ENCODE measurements around the gene SORL1. TPM values are rescaled to one million over a fixed set of nuclear protein-coding genes. Genes with fewer than 3 reads are reported as not detected.
A peak's percentile ranks its signal among the peaks of the same experiment; 100 is the strongest.

Gene SORL1
- total and polyA plus RNA-seq, 7 donors: 3.2 to 19.8 (median 12.2) TPM

DNA sequence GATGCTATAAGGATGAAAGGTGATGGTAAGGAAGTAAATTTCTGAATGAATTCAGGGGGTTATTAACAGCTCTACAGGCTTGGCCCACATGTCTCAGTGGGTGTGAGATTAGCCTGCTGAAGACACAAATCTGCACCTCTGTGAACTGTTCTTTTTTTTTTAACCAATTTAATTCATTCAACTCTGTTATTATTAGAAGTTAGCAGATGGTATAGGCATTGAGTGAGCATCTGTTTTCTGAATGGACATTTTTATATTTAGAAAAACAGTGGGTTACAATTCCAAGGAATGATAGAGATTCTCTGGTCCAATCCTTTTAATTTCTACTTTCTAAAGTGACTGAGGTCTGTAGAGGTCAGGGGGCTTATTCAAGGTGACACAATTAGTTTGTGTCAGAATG is 122.7 kb downstream of the SORL1 start:
- H3K36me3 ChIP-seq: peaks cover 0 to 26% (median 0%) of the 10 kb centered on the region in 4 donors
- peak overlapping the region in 1 of 4 donors; percentile 12 for H3K27ac ChIP-seq
- H3K9me3 ChIP-seq: no peaks in the 10 kb centered on the region
- H3K4me3 ChIP-seq: no peak overlapping the region
- intact Hi-C loops (cut with DNase I): no loop called here
- no peaks in the 10 kb centered on the region for H3K27me3 ChIP-seq
- DNase-seq: no peak
- peaks cover 0 to 6% (median 0%) of the 10 kb centered on the region in 4 donors for H3K4me1 ChIP-seq
- TF ChIP-seq EP300 (IDR thresholded peaks at IDR 0.05) (no peak), POLR2AphosphoS5 (IDR thresholded peaks at IDR 0.05) (no peak), POLR2A (IDR thresholded peaks at IDR 0.05) (no peak)
- TF ChIP-seq, protein P1, sequence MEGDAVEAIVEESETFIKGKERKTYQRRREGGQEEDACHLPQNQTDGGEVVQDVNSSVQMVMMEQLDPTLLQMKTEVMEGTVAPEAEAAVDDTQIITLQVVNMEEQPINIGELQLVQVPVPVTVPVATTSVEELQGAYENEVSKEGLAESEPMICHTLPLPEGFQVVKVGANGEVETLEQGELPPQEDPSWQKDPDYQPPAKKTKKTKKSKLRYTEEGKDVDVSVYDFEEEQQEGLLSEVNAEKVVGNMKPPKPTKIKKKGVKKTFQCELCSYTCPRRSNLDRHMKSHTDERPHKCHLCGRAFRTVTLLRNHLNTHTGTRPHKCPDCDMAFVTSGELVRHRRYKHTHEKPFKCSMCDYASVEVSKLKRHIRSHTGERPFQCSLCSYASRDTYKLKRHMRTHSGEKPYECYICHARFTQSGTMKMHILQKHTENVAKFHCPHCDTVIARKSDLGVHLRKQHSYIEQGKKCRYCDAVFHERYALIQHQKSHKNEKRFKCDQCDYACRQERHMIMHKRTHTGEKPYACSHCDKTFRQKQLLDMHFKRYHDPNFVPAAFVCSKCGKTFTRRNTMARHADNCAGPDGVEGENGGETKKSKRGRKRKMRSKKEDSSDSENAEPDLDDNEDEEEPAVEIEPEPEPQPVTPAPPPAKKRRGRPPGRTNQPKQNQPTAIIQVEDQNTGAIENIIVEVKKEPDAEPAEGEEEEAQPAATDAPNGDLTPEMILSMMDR (IDR thresholded peaks at IDR 0.05): no peak

DNA sequence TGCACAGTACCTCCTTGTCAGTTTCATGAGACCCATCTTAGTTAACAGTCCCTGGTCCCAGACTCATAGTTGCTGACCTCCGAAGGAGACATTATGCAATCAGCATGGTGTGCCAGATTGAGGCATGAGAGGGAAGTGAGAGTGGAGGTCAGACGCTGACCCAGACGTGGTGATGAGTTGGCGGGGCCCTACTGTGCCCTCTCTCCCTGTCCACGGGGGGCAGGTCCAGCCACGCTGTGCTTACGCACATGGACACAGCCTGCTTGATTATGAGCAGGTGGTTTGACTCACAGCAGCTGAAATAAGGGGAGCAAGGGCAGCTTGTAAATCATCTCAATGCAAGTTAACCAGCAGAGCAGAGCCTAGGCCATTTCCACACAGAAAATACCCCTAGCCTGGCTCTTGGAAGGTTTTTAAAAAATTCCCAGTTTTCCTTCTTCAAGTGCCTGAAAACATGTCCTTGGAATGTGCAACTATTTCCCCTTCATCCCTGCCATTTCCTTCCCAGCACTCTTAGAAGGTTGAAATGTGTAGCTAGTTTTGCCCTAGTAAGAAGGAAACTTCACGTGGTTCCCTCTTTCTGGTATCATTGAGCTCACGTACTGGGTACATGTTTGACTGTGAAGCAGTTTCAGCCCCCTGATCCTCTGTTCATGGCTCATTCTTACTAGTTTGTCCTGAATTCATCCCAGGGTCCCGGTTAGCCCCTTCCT is 123.3 kb downstream of the SORL1 start:
- peak; percentile 82 for DNase-seq
- intact Hi-C loops (cut with DNase I): no loop called here
- H3K27ac ChIP-seq: peak overlapping the region in 3 of 4 donors; percentile 6 to 32 (median 19)

DNA sequence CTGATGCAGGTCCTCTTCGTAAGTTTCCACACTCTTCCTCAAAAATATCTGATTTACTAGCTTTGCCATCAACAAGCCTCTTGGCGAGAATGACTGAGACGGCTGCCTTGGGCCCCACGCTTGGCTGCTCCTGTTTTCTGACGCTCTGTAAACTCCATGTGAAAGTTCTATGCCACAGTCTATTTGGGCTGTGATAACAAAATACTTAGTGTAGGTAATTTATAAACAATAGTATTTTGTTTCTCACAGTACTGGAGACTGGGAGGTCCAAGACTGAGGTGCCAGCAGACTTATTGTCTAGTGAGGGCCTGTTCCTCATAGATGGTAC is 123.8 kb downstream of the SORL1 start:
- Histone ChIP-seq H3K27me3 (no peaks in the 10 kb centered on the region), H3K9me3 (no peaks in the 10 kb centered on the region), H3K4me1 (peaks cover 0 to 6% (median 0%) of the 10 kb centered on the region in 4 donors), H3K36me3 (peaks cover 0 to 26% (median 0%) of the 10 kb centered on the region in 4 donors), H3K27ac (peak overlapping the region in 3 of 4 donors; percentile 6 to 32 (median 19)), H3K4me3 (no peak overlapping the region)
- intact Hi-C loops (cut with DNase I): no loop called here
- TF ChIP-seq POLR2AphosphoS5 (IDR thresholded peaks at IDR 0.05) (no peak), POLR2A (IDR thresholded peaks at IDR 0.05) (no peak), EP300 (IDR thresholded peaks at IDR 0.05) (no peak)
- TF ChIP-seq, protein P1 (IDR thresholded peaks at IDR 0.05): no peak
- DNase-seq: no peak
- WGBS, 2 donors: 84 to 88% methylated on average over 5 of the region's 5 CpGs

More for the DNA sequence above, 123.3 kb downstream of the SORL1 start:
- TF ChIP-seq POLR2AphosphoS5 (IDR thresholded peaks at IDR 0.05) (peak in 3 of 4 donors; percentile 46 to 77 (median 54)), EP300 (IDR thresholded peaks at IDR 0.05) (peak in 2 of 4 donors; percentile 21 to 40), POLR2A (IDR thresholded peaks at IDR 0.05) (no peak)
- TF ChIP-seq, protein P1 (IDR thresholded peaks at IDR 0.05): no peak
- H3K9me3 ChIP-seq: no peaks in the 10 kb centered on the region
- no peaks in the 10 kb centered on the region for H3K27me3 ChIP-seq
- H3K4me3 ChIP-seq: no peak overlapping the region
- H3K4me1 ChIP-seq: peaks cover 0 to 6% (median 0%) of the 10 kb centered on the region in 4 donors
- WGBS, 2 donors: 62 to 82% methylated on average over 10 of the region's 10 CpGs
- peaks cover 0 to 26% (median 0%) of the 10 kb centered on the region in 4 donors for H3K36me3 ChIP-seq

DNA sequence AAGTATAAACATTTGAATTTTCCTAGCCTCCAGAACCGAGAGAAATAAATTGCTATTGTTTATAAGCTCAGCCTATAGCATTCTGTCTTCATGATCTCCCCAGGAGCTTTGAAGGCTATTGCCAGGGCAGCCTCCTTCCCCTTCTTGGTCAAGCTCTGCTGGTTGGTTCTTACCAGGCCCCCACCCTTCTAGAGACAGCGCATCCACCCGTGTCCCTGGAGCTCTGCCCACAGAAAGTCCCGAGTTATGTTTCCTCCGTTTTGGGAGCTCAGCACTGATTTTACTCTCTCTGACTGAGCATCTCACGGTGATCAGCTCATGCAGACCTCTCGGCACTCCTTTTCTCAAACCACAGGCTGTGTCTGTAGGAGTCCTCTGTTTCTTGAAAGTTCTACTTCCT is 124.4 kb downstream of the SORL1 start:
- Histone ChIP-seq H3K4me3 (no peak overlapping the region), H3K27me3 (no peaks in the 10 kb centered on the region), H3K9me3 (no peaks in the 10 kb centered on the region), H3K4me1 (peaks cover 0 to 6% (median 0%) of the 10 kb centered on the region in 4 donors), H3K27ac (peak overlapping the region in 2 of 4 donors; percentile 6 to 32), H3K36me3 (peaks cover 0 to 28% (median 0%) of the 10 kb centered on the region in 4 donors)
- WGBS, 2 donors: 75 to 76% methylated on average over 7 of the region's 7 CpGs
- intact Hi-C loops (cut with DNase I): no loop called here
- TF ChIP-seq, protein P1 (IDR thresholded peaks at IDR 0.05): no peak
- TF ChIP-seq POLR2AphosphoS5 (IDR thresholded peaks at IDR 0.05): no peak
- TF ChIP-seq EP300 (IDR thresholded peaks at IDR 0.05): no peak
- TF ChIP-seq POLR2A (IDR thresholded peaks at IDR 0.05): no peak
- DNase-seq: no peak
